GM10248 (cell line): ENCODE measurements around the gene TBC1D4.

Experiments used
- CTCF ChIA-PET: fragments of 300-600 bp; sonication (Branson Sonifier 250); formaldehyde crosslinking; extraction: SDS; loops from one replicate; lab custom pipeline; 2021; ENCODE audit warnings: antibody characterized with exemption; lab: Yijun Ruan, JAX
- POLR2A ChIA-PET: fragments of 350-650 bp; sonication (Branson Sonifier 250); formaldehyde crosslinking; extraction: SDS; loops from one replicate; lab custom pipeline; 2020; ENCODE audit warnings: antibody characterized with exemption; lab: Yijun Ruan, JAX
- DNase-seq: peaks from one replicate; pipeline ENCODE4 v3.0.0; 2012; ENCODE audit errors: extremely low spot score
- TF ChIP-seq, protein P1 (sequence below): IDR thresholded peaks from 2 replicates; pipeline ENCODE4 v1.5.1; 2012; ENCODE audit warnings: mild to moderate bottlenecking, low read depth; ENCODE audit errors: extremely low read depth, missing control alignments, control extremely low read depth

Gene TBC1D4

DNA sequence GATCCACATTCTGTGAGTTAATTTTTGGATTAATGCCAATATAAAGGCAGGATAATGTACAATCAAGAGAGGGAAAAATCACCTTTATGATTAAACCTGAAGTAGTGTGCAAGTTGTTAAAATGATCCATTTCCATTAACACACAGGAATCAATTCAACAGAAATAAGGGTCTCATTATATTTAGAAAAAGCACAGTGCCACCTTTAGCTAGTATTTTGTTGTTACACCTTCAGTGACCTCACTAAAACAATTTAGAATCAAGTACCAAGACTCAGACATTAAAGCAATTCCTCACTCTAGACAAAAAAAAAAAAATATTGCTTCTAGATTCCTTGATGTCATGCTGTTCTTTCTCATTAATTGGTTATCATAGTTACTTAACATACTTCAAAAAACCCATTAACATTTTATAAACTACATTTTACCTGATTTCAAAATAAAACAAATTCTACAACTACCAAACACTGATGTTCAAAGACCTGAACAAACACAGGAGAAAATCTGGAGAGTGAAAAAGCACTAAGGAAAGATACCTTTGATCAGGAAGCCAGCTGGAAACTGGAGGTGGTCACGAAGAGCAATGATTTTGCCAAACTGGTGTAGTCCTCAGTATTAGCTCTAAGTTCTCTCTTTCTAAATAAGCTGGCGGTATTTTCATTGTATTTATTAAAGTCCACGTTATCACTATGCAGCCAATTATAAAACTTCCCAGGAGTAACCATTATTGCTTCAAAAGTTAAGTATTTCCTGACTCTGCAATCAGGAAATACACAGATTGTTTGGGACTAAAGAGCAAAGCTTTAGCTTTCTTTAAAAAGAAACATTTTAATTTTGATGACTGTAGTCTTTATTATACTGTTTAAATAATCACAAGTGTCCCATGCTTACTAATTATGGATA, 115.3 kb downstream of the TBC1D4 start:
- CTCF ChIA-PET, result interaction anchor here (1.1 to 8.8 kb wide), 12 partner anchors 9 to 330 kb away, joined by 3 to 75 read pairs (median 6); partner anchors contain the start of gene TBC1D4
- no peak for DNase-seq
- POLR2A ChIA-PET, result no interaction called here
- TF ChIP-seq, protein P1, sequence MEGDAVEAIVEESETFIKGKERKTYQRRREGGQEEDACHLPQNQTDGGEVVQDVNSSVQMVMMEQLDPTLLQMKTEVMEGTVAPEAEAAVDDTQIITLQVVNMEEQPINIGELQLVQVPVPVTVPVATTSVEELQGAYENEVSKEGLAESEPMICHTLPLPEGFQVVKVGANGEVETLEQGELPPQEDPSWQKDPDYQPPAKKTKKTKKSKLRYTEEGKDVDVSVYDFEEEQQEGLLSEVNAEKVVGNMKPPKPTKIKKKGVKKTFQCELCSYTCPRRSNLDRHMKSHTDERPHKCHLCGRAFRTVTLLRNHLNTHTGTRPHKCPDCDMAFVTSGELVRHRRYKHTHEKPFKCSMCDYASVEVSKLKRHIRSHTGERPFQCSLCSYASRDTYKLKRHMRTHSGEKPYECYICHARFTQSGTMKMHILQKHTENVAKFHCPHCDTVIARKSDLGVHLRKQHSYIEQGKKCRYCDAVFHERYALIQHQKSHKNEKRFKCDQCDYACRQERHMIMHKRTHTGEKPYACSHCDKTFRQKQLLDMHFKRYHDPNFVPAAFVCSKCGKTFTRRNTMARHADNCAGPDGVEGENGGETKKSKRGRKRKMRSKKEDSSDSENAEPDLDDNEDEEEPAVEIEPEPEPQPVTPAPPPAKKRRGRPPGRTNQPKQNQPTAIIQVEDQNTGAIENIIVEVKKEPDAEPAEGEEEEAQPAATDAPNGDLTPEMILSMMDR, result peak; percentile 11

DNA sequence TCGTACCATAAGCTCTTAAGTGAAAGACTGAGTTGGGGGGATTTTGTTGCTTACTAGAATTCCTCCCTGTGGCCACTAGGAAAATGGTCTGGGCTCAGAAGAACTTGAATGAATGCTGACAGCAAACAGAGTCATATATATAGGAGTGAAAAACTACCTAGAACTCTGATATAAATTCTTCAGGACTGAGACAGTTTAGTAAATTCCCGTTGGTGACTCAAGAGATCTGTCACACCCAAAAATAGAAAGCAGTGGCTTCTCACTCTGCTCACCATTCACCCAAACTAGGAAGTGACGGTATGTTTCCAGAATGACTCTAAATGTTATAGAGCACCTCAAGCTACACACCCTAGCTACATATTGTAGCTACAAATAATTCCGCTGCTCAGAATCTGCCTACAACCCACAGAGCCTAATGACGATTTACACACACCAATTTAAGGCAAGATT, 116.2 kb downstream of the TBC1D4 start:
- ChIA-PET CTCF (interaction anchor here (0.9 to 8.8 kb wide), 13 partner anchors 8 to 331 kb away, joined by 3 to 75 read pairs (median 4); partner anchors contain the start of gene TBC1D4), POLR2A (no interaction called here)
- peak; percentile 52 for DNase-seq
- TF ChIP-seq, protein P1, result no peak

DNA sequence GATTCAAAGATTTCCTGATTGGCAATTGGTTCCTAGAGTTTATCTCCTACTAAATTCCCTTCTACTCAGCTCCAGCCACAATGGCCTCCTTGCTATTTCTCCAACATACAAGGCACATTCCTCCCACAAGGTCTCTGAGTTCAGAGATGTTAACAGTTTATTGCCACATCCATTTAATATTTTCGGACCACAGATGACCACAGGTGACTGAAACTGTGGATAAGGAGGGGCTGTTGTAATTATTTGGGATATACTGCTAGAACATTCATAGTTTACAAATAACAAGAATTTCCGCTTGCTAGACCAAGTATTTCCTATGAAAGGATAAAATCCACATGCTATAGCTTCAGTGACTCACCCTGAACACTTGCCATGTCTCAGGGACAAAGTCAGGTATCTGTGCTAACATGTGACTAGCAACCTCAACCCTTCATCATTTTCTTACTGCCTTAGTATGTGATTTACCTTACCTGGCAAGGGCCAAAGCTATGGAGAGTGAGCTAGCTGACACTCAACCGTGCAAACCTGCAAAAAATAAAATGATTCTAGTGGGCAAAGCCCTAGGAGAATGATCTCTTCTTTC, 117.7 kb downstream of the TBC1D4 start:
- TF ChIP-seq, protein P1, result no peak
- ChIA-PET CTCF (interaction anchor here (1.0 to 8.8 kb wide), 3 partner anchors 11 to 118 kb away, joined by 3 to 75 read pairs (median 5); partner anchors contain the start of gene TBC1D4), POLR2A (interaction anchor here (0.9 kb wide), 1 partner anchor 45 kb away, joined by 3 read pairs; no protein-coding TSS in a partner anchor)
- no peak for DNase-seq

DNA sequence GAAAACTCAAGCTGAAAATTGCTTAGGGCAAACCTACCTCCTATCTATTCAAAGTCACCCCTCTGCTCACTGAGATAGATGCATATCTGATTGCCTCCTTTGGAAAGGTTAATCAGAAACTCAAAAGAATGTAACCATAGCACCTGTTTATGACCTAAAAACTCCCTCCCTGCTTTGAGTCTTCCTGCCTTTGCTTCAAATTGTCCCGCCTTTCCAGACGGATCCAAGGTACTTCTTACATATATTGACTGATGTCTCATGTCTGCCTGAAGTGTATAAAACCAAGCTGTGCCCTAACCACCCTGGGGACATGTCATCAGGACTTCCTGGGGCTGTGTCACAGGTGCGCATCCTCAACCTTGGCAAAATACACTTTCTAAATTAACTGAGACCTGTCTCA, 118.6 kb downstream of the TBC1D4 start:
- POLR2A ChIA-PET, result no interaction called here
- CTCF ChIA-PET, result interaction anchor here (1.0 to 8.8 kb wide), 3 partner anchors 12 to 119 kb away, joined by 3 to 75 read pairs (median 5); partner anchors contain the start of gene TBC1D4
- TF ChIP-seq, protein P1, result no peak

DNA sequence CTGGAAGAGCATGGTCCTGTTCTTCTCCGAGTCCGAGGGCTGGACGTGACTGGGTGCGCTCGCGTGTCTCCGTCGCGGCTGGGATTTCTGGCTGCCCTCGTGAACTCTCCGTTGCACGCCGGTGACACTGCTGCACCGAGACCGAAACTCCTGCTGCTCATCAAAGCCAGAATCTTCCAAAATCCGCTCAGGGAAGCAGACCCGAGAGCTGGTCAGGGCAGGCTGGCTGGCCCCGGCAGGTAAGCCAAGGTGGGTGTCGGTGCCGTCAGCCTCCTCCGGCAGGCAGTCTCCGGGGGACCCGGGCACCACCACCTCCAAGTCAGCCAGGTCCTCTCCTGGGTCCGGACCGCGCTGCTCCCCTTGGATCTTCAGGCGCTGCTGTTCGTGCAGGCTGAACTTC, 119.9 kb downstream of the TBC1D4 start:
- DNase-seq, result no peak
- TF ChIP-seq, protein P1, result no peak
- ChIA-PET POLR2A (no interaction called here), CTCF (interaction anchor here (2.3 to 8.8 kb wide), 2 partner anchors 14 to 120 kb away, joined by 7 to 75 read pairs; partner anchors contain the start of gene TBC1D4)

More for the DNA sequence above, 118.6 kb downstream of the TBC1D4 start:
- DNase-seq, result no peak

DNA sequence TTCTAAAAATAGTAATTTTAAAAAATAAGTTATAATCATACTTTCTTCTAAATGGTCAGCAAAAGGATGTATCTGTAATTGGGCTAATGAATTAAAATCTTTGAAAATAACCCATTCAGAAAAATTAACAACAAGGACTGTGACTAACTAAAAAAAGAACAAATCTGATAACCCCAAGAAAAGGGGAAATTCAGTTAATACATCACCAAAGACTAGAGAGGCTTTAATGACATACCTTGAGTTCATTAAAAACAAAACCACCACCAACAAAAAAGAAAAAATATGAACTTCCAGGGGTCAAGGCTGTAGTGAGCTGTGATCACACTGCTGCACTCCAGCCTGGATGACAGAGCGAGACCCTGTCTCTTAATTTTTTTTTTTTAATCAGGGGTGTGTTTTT, 121.8 kb downstream of the TBC1D4 start:
- CTCF ChIA-PET, result interaction anchor here (2.3 to 8.8 kb wide), 2 partner anchors 15 to 122 kb away, joined by 7 to 75 read pairs; partner anchors contain the start of gene TBC1D4
- TF ChIP-seq, protein P1, result no peak
- DNase-seq, result no peak
- POLR2A ChIA-PET, result no interaction called here
